ENCODE results near the gene NPDC1. TPM values are rescaled to one million over a fixed set of nuclear protein-coding genes. Genes with fewer than 3 reads are reported as not detected.

Gene NPDC1
- total and polyA plus RNA-seq, 5 donors, result 68.3 to 81.0 (median 71.2) TPM

DNA sequence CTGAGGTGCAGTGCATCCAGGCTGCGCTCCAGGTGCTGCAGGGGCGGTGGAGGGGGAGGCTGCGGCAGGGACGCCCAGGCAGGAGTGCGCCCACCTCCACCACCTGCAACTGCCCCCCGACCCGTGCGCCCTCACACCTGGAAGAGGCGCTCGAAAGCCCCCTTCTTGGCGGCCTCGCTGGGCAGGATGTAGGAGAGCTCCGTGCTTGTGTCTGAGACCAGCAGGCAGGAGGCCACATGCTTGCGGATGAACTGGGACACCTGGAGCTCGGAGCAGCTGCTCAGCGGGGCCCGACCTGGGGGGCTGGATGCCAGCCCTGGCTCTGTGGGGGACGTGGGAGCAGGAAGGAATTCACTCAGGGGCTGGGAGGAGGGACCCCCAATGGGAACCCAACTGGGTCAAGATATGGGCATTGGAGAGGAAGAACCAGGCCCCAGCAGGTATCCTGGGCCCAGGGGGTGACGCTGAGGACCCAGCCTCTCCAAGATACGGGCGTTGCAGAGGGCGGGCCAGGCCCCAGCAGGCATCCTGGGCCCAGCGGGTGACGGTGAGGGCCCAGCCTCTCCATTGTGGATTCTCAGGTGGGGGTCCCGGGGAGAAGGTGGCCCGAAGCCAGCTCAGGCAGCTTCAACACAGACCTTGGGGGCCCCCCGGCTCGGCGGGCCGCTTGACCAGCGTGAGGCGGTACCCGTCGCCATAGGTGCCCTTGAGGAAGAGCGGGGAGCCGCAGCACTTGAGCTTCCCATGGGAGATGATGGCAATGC lies 31.0 kb downstream of the NPDC1 start:
- Histone ChIP-seq H3K4me1 (ENCODE audit: control insufficient read depth, insufficient read depth, low read length) (no peaks in the 10 kb centered on the region), H3K4me3 (ENCODE audit: low read length) (no peak overlapping the region), H3K9me3 (ENCODE audit: control insufficient read depth, low read length) (no peaks in the 10 kb centered on the region), H3K27ac (ENCODE audit: low read length) (no peak overlapping the region), H3K27me3 (ENCODE audit: control insufficient read depth, insufficient read depth) (no peaks in the 10 kb centered on the region)
- DNase-seq, result no peak
- no peak for ATAC-seq
- intact Hi-C loops (cut with DNase I), result no loop called here
- WGBS, result 96% methylated on average over 36 of the region's 36 CpGs

- no peaks in the 10 kb centered on the region for H3K27me3 ChIP-seq (ENCODE audit: control insufficient read depth, insufficient read depth)
- WGBS, result 91% methylated on average over 23 of the region's 23 CpGs
- H3K4me1 ChIP-seq (ENCODE audit: control insufficient read depth, insufficient read depth, low read length), result no peaks in the 10 kb centered on the region
- ATAC-seq, result no peak
- no peak for DNase-seq
- intact Hi-C loops (cut with DNase I), result no loop called here
- no peak overlapping the region for H3K4me3 ChIP-seq (ENCODE audit: low read length)
- no peaks in the 10 kb centered on the region for H3K9me3 ChIP-seq (ENCODE audit: control insufficient read depth, low read length)
- no peak overlapping the region for H3K27ac ChIP-seq (ENCODE audit: low read length)
Measured at GRCh38 chr9:137014166-137014565, 31.8 kb downstream of the NPDC1 start.

DNA sequence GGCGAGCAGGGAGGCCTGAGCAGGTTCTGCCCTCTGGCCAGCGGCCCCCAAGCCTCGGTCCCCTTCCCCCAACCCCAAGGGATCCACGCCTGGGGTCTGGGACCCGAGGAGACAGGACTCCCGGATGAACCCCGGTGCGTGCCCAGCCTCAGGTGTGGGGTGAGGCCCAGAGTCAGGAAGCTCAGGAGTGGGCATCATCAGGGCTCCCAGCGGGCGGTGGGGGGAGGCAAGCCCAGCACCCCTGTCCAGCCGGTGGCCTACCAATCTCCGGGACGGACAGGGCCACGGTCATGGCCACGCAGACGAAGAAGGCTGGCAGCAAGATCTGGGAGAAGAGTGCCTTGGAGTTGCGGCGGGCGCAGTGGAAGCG lies 32.4 kb downstream of the NPDC1 start:
- no peak overlapping the region for H3K4me3 ChIP-seq (ENCODE audit: low read length)
- 95% methylated on average over 20 of the region's 20 CpGs for WGBS
- H3K27me3 ChIP-seq (ENCODE audit: control insufficient read depth, insufficient read depth), result no peaks in the 10 kb centered on the region
- DNase-seq (no peak), ATAC-seq (no peak)
- H3K4me1 ChIP-seq (ENCODE audit: control insufficient read depth, insufficient read depth, low read length), result no peaks in the 10 kb centered on the region
- intact Hi-C loops (cut with DNase I), result no loop called here
- no peaks in the 10 kb centered on the region for H3K9me3 ChIP-seq (ENCODE audit: control insufficient read depth, low read length)
- no peak overlapping the region for H3K27ac ChIP-seq (ENCODE audit: low read length)

DNA sequence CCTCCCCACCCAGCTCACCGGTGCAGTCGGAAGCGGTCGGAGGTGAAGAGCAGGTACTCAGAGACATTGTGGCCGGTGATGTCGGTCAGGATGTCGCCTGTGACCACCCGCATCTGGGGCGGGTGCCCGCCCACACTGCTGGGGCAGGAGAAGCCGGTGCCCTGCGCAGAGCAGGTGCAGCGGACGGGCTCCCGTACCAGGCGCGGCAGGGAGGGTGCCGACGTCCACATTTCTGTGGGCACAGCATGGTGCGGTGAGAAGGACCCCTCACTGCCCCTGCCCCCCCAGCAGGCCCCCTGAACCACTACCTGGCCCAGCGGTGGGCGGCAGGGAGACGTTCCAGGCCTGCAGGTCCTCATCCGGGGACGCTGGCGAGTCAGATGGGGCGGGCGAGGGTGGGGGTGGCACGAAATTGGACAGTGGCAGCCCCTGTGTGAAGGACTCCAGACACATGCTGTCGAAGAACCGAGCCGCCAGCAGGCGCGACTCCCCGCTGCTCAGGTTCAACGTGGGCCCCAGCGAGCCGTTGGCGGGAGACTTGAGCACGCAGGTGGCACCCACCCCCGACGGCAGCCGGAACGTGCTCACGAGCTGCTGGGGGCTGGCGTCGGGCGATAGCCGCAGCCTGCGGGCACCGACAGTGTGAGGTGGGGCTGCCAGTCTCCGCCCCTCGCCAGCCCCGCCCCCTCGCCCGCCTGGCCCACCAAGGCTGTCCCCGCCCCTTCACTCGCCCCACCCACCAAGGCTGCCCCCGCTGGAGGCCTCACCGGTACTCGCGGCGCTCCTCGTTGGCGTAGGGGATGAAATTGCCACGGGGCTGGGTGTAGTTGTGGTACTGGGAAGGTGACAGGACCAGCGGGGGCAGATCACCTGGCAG lies 33.0 kb downstream of the NPDC1 start:
- WGBS, result 84% methylated on average over 67 of the region's 67 CpGs
- intact Hi-C loops (cut with DNase I), result no loop called here
- no peak for ATAC-seq
- Histone ChIP-seq H3K27ac (ENCODE audit: low read length) (no peak overlapping the region), H3K27me3 (ENCODE audit: control insufficient read depth, insufficient read depth) (no peaks in the 10 kb centered on the region), H3K9me3 (ENCODE audit: control insufficient read depth, low read length) (no peaks in the 10 kb centered on the region), H3K4me3 (ENCODE audit: low read length) (no peak overlapping the region), H3K4me1 (ENCODE audit: control insufficient read depth, insufficient read depth, low read length) (no peaks in the 10 kb centered on the region)
- no peak for DNase-seq

DNA sequence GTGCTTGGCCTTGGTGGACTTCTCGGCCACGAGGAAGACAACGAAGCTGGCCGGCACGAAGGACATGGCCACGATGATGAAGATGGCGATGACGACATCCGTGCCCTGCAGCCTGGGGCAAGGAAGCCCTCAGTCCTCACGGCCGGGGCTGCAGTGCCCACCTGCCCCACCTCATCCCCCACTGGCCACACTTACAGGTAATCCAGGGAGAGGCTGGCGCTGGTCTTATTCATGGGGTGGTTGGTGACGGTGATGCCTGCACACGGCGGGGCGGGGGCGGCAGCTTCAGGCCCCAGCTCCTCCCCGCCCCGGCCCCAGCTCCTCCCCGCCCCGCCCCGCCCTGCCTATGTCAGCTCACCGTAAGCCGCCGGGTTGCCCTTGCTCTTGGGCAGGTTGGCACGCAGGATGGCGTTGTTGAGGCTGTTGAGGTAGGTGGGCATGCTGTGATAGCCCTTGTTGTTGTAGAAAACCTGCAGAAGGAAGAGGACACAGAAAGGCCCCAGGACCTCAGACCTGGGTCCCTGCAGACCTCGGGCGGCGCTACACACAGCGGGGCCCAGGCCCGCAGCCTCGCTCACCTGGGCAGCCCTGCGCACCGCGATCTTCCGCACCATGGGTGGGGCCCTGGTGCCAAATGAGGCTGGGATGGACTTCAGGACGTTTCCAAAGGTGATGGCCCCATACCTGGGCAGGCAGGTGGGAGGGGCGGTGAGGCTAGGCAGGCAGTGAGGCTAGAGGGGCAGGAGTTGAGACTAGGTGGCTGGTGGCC lies 33.9 kb downstream of the NPDC1 start:
- H3K4me3 ChIP-seq (ENCODE audit: low read length), result no peak overlapping the region
- H3K9me3 ChIP-seq (ENCODE audit: control insufficient read depth, low read length), result no peaks in the 10 kb centered on the region
- ATAC-seq (no peak), DNase-seq (no peak)
- intact Hi-C loops (cut with DNase I), result no loop called here
- WGBS, result 94% methylated on average over 39 of the region's 39 CpGs
- H3K27ac ChIP-seq (ENCODE audit: low read length), result no peak overlapping the region
- H3K27me3 ChIP-seq (ENCODE audit: control insufficient read depth, insufficient read depth), result no peaks in the 10 kb centered on the region
- no peaks in the 10 kb centered on the region for H3K4me1 ChIP-seq (ENCODE audit: control insufficient read depth, insufficient read depth, low read length)

DNA sequence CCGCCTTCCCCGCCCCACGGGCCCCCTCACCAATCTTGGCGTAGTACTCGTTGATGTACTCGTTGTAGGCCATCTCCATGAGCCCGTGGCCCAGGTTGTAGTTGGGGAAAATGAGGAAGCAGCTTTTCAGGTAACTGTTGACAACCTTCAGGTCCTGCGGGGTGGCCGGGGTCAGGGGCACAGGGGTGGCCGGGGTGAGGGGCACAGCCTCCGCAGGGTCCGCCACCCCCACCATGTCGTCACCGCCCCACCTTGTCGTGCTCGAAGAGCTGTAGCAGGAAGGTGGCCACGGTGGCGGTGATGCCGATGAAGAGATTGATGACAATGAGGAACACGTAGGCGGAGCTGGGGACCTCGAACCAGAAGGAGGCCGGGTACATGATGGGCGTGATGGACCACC lies 34.8 kb downstream of the NPDC1 start:
- 97% methylated on average over 24 of the region's 24 CpGs for WGBS
- H3K27me3 ChIP-seq (ENCODE audit: control insufficient read depth, insufficient read depth), result no peaks in the 10 kb centered on the region
- no peak overlapping the region for H3K4me3 ChIP-seq (ENCODE audit: low read length)
- H3K27ac ChIP-seq (ENCODE audit: low read length), result no peak overlapping the region
- intact Hi-C loops (cut with DNase I), result no loop called here
- DNase-seq, result no peak
- no peaks in the 10 kb centered on the region for H3K4me1 ChIP-seq (ENCODE audit: control insufficient read depth, insufficient read depth, low read length)
- H3K9me3 ChIP-seq (ENCODE audit: control insufficient read depth, low read length), result no peaks in the 10 kb centered on the region
- no peak for ATAC-seq

- no peak for ATAC-seq
- 94% methylated on average over 49 of the region's 49 CpGs for WGBS
Measured at GRCh38 chr9:137009938-137010732, 35.8 kb downstream of the NPDC1 start.

GRCh38 chr9:137009217-137009616 lies 36.8 kb downstream of the NPDC1 start:
- no peak for ATAC-seq
- intact Hi-C loops (cut with DNase I), result no loop called here
- 93% methylated on average over 18 of the region's 18 CpGs for WGBS

More at GRCh38 chr9:137009938-137010732, 35.8 kb downstream of the NPDC1 start:
- no peak overlapping the region for H3K27ac ChIP-seq (ENCODE audit: low read length)
- H3K27me3 ChIP-seq (ENCODE audit: control insufficient read depth, insufficient read depth), result no peaks in the 10 kb centered on the region
- H3K4me3 ChIP-seq (ENCODE audit: low read length), result no peak overlapping the region
- no peaks in the 10 kb centered on the region for H3K9me3 ChIP-seq (ENCODE audit: control insufficient read depth, low read length)
- no peaks in the 10 kb centered on the region for H3K4me1 ChIP-seq (ENCODE audit: control insufficient read depth, insufficient read depth, low read length)
- intact Hi-C loops (cut with DNase I), result no loop called here
- DNase-seq, result no peak

DNA sequence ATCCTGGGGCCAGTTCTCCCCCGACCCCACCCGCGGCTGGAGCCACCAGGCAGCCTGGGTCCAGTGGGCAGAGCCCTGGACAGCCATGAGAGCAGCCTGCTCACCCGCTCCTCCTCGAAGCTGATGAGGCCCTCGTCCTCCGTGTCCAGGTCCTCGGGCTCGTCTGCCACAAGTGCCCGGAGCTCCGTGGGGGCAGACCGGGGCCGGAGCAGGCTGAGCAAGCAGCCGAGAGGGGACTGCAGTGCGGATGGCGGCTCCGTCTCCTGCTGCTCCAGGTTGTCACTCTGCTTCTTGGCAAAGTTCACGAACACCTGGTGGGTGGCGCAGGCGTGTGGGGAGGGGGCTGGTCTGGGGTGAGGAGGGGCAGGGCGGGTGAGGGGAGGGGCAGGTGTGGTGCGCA lies 37.7 kb downstream of the NPDC1 start:
- H3K9me3 ChIP-seq (ENCODE audit: control insufficient read depth, low read length), result no peaks in the 10 kb centered on the region
- peak in 1 of 2 donors; percentile 4 for ATAC-seq
- no peak for DNase-seq
- no peak overlapping the region for H3K4me3 ChIP-seq (ENCODE audit: low read length)
- WGBS, result 81% methylated on average over 22 of the region's 22 CpGs
- no peak overlapping the region for H3K27ac ChIP-seq (ENCODE audit: low read length)
- intact Hi-C loops (cut with DNase I), result no loop called here
- H3K4me1 ChIP-seq (ENCODE audit: control insufficient read depth, insufficient read depth, low read length), result no peaks in the 10 kb centered on the region
- no peaks in the 10 kb centered on the region for H3K27me3 ChIP-seq (ENCODE audit: control insufficient read depth, insufficient read depth)

More at GRCh38 chr9:137009217-137009616, 36.8 kb downstream of the NPDC1 start:
- no peaks in the 10 kb centered on the region for H3K27me3 ChIP-seq (ENCODE audit: control insufficient read depth, insufficient read depth)
- DNase-seq, result no peak
- no peaks in the 10 kb centered on the region for H3K4me1 ChIP-seq (ENCODE audit: control insufficient read depth, insufficient read depth, low read length)
- no peak overlapping the region for H3K4me3 ChIP-seq (ENCODE audit: low read length)
- H3K9me3 ChIP-seq (ENCODE audit: control insufficient read depth, low read length), result no peaks in the 10 kb centered on the region
- no peak overlapping the region for H3K27ac ChIP-seq (ENCODE audit: low read length)

- intact Hi-C loops (cut with DNase I), result no loop called here
- Histone ChIP-seq H3K27ac (ENCODE audit: low read length) (no peak overlapping the region), H3K4me3 (ENCODE audit: low read length) (no peak overlapping the region), H3K27me3 (ENCODE audit: control insufficient read depth, insufficient read depth) (no peaks in the 10 kb centered on the region), H3K9me3 (ENCODE audit: control insufficient read depth, low read length) (no peaks in the 10 kb centered on the region), H3K4me1 (ENCODE audit: control insufficient read depth, insufficient read depth, low read length) (no peaks in the 10 kb centered on the region)
- DNase-seq (no peak), ATAC-seq (peak in 1 of 2 donors; percentile 4)
- WGBS, result 89% methylated on average over 13 of the region's 13 CpGs
Measured at GRCh38 chr9:137007816-137008270, 38.1 kb downstream of the NPDC1 start.

Measured in right cardiac atrium (tissue), 5 donors.